HL-60 (cell line): ENCODE results near the gene RFLNA.

Experiments
- GABPA ChIP-seq: IDR thresholded peaks from 2 replicates; pipeline ENCODE4 v1.6.1; 2012; ENCODE audit warnings: low read depth
- POLR2AphosphoS5 ChIP-seq: IDR thresholded peaks from 2 replicates; pipeline ENCODE4 v1.6.1; 2012; ENCODE audit warnings: low read depth
- REST ChIP-seq: IDR thresholded peaks from 2 replicates; pipeline ENCODE4 v1.6.1; 2012; ENCODE audit warnings: low read depth; ENCODE audit not compliant: insufficient replicate concordance
- SPI1 ChIP-seq: IDR thresholded peaks from 2 replicates; pipeline ENCODE4 v1.6.1; 2012; ENCODE audit warnings: low read depth, mild to moderate bottlenecking, borderline replicate concordance
- TF ChIP-seq, protein P1 (sequence below): IDR thresholded peaks from one replicate; pipeline ENCODE4 v1.5.1; 2011; ENCODE audit warnings: low read length, control low read depth, inconsistent platforms; ENCODE audit not compliant: insufficient read depth

DNA sequence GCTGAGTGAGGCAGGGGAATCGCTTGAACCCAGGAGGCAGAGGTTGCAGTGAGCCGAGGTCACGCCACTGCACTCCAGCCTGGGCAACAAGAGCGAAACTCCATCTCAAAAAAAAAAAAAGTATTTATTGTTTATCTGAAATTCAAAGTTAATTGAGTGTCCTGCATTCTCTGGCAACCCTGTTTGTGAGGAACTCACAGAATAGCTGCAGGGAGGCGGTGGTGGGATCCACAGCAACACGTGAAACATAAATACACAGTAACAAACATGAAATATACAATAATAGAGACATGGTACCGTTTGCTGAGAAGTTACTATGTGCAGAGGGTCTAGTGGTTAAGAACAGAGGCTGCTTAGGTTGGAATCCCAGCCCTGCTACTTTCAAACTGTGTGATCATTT, 43.7 kb upstream of the RFLNA start:
- TF ChIP-seq REST (no peak), GABPA (no peak), POLR2AphosphoS5 (no peak), SPI1 (no peak)
- TF ChIP-seq, protein P1, sequence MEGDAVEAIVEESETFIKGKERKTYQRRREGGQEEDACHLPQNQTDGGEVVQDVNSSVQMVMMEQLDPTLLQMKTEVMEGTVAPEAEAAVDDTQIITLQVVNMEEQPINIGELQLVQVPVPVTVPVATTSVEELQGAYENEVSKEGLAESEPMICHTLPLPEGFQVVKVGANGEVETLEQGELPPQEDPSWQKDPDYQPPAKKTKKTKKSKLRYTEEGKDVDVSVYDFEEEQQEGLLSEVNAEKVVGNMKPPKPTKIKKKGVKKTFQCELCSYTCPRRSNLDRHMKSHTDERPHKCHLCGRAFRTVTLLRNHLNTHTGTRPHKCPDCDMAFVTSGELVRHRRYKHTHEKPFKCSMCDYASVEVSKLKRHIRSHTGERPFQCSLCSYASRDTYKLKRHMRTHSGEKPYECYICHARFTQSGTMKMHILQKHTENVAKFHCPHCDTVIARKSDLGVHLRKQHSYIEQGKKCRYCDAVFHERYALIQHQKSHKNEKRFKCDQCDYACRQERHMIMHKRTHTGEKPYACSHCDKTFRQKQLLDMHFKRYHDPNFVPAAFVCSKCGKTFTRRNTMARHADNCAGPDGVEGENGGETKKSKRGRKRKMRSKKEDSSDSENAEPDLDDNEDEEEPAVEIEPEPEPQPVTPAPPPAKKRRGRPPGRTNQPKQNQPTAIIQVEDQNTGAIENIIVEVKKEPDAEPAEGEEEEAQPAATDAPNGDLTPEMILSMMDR = no peak
